Lower lobe of right lung (tissue), 2 donors: Measurements from ENCODE around the gene GRK1. TPM values are rescaled to one million over a fixed set of nuclear protein-coding genes. Genes with fewer than 3 reads are reported as not detected.

Source experiments
- ATAC-seq, 2 donors: fragments of 200-7000 bp; cut with Tn5 transposase; one replicate each; pipeline ENCODE4 v1.9.1; 2020 to 2022; ENCODE audit warnings: mild to moderate bottlenecking in 2 of 2, moderate library complexity in 2 of 2
- DNase-seq: peaks from one replicate; pipeline ENCODE4 v3.0.0-alpha.2; 2020
- H3K27ac ChIP-seq: fragments of 200-600 bp; one replicate; pipeline ENCODE4 v1.8.0; 2022
- H3K27me3 ChIP-seq: fragments of 200-600 bp; one replicate; pipeline ENCODE4 v1.8.0; 2022; ENCODE audit warnings: low read depth
- H3K36me3 ChIP-seq: fragments of 200-600 bp; one replicate; pipeline ENCODE4 v1.8.0; 2022; ENCODE audit warnings: mild to moderate bottlenecking
- H3K4me1 ChIP-seq: fragments of 200-600 bp; one replicate; pipeline ENCODE4 v1.8.0; 2022
- H3K4me3 ChIP-seq: fragments of 200-600 bp; one replicate; pipeline ENCODE4 v1.8.0; 2022; ENCODE audit warnings: mild to moderate bottlenecking
- H3K9me3 ChIP-seq: fragments of 200-600 bp; one replicate; pipeline ENCODE4 v1.8.0; 2022
- CTCF ChIP-seq: fragments of 200-600 bp; IDR thresholded peaks from one replicate; pipeline ENCODE4 v1.8.0; 2022; ENCODE audit warnings: antibody characterized with exemption, mild to moderate bottlenecking
- intact Hi-C: fragments of 100-400 bp; cut with DNase I; formaldehyde crosslinking; loops from one replicate; pipeline ENCODE4 v1.11.0; 2022
- total RNA-seq: library from RNA; stranded (reverse); fragmentation: NEBNext Ultra II Directional; extraction: Animal tissue kit (Norgen Biotek cat#: 25700); gene quantifications from one replicate; pipeline ENCODE4 v1.2.1, GENCODE V29; 2021
- donor health status: DM: no; HTN: yes; CAD: no; lungs with severe emphysema.

Gene GRK1
- total RNA-seq, 1 donor from 2014 or later = not detected

GRCh38 chr13:113652404-113653263, 14.4 kb upstream of the GRK1 start:
- intact Hi-C loops = no loop called here
- ATAC-seq (no peak), DNase-seq (peak; percentile 27)
- H3K4me3 ChIP-seq = no peak overlapping the region
- no peak for TF ChIP-seq CTCF
- no peak overlapping the region for H3K27ac ChIP-seq
- peaks cover 4% of the 10 kb centered on the region for H3K4me1 ChIP-seq
- H3K27me3 ChIP-seq = no peaks in the 10 kb centered on the region
- H3K36me3 ChIP-seq = no peaks in the 10 kb centered on the region
- no peaks in the 10 kb centered on the region for H3K9me3 ChIP-seq

GRCh38 chr13:113653264-113654174, 13.5 kb upstream of the GRK1 start:
- no peak for ATAC-seq
- peak; percentile 27 for DNase-seq
- no peaks in the 10 kb centered on the region for H3K27me3 ChIP-seq

GRCh38 chr13:113654175-113654560, 12.9 kb upstream of the GRK1 start:
- intact Hi-C loops = no loop called here
- H3K27ac ChIP-seq = no peak overlapping the region
- no peaks in the 10 kb centered on the region for H3K27me3 ChIP-seq
- DNase-seq (peak; percentile 20), ATAC-seq (no peak)
- H3K36me3 ChIP-seq = no peaks in the 10 kb centered on the region
- H3K4me3 ChIP-seq = no peak overlapping the region
- no peaks in the 10 kb centered on the region for H3K4me1 ChIP-seq
- no peak for TF ChIP-seq CTCF
- H3K9me3 ChIP-seq = no peaks in the 10 kb centered on the region

More at GRCh38 chr13:113653264-113654174, 13.5 kb upstream of the GRK1 start:
- TF ChIP-seq CTCF = no peak
- intact Hi-C loops = no loop called here
- H3K4me1 ChIP-seq = no peaks in the 10 kb centered on the region
- no peaks in the 10 kb centered on the region for H3K36me3 ChIP-seq
- H3K27ac ChIP-seq = no peak overlapping the region
- H3K4me3 ChIP-seq = no peak overlapping the region
- no peaks in the 10 kb centered on the region for H3K9me3 ChIP-seq

- Histone ChIP-seq H3K4me1 (no peaks in the 10 kb centered on the region), H3K4me3 (no peak overlapping the region), H3K36me3 (no peaks in the 10 kb centered on the region), H3K27me3 (no peaks in the 10 kb centered on the region), H3K27ac (no peak overlapping the region), H3K9me3 (no peaks in the 10 kb centered on the region)
- peak; percentile 38 for DNase-seq
- intact Hi-C loops = no loop called here
- TF ChIP-seq CTCF = no peak
- no peak for ATAC-seq
Observed at GRCh38 chr13:113654591-113655345, 12.3 kb upstream of the GRK1 start.

GRCh38 chr13:113655346-113656002, 11.5 kb upstream of the GRK1 start:
- H3K27ac ChIP-seq = no peak overlapping the region
- no peak for TF ChIP-seq CTCF
- intact Hi-C loops = no loop called here
- peak; percentile 30 for DNase-seq
- H3K27me3 ChIP-seq = no peaks in the 10 kb centered on the region
- ATAC-seq = no peak
- no peaks in the 10 kb centered on the region for H3K4me1 ChIP-seq
- no peaks in the 10 kb centered on the region for H3K36me3 ChIP-seq
- H3K9me3 ChIP-seq = no peaks in the 10 kb centered on the region
- H3K4me3 ChIP-seq = no peak overlapping the region
